C4-2B (cell line): ENCODE measurements around the gene GARRE1.

Experiments
- CTCF ChIP-seq: fragments of 450-650 bp; conservative IDR thresholded peaks from 2 replicates; pipeline ENCODE4 v1.5.1; 2017; ENCODE audit warnings: mild to moderate bottlenecking
- ZFX ChIP-seq: fragments of 450-650 bp; IDR thresholded peaks from 2 replicates; pipeline ENCODE4 v1.6.1; 2017

- TF ChIP-seq CTCF (no peak), ZFX (no peak)
Observed at GRCh38 chr19:34261334-34262109, 7.2 kb downstream of the GARRE1 start.
